Hematopoietic multipotent progenitor cell treated with erythropoietin and hydrocortisone succinate and interleukin-3 and kit ligand, for 8 days (in vitro differentiated cells): ENCODE data around the gene CFAP65.

Experiments used
- DNase-seq: peaks from one replicate; pipeline ENCODE4 v3.0.0-alpha.2; 2015

The CFAP65 gene

DNA sequence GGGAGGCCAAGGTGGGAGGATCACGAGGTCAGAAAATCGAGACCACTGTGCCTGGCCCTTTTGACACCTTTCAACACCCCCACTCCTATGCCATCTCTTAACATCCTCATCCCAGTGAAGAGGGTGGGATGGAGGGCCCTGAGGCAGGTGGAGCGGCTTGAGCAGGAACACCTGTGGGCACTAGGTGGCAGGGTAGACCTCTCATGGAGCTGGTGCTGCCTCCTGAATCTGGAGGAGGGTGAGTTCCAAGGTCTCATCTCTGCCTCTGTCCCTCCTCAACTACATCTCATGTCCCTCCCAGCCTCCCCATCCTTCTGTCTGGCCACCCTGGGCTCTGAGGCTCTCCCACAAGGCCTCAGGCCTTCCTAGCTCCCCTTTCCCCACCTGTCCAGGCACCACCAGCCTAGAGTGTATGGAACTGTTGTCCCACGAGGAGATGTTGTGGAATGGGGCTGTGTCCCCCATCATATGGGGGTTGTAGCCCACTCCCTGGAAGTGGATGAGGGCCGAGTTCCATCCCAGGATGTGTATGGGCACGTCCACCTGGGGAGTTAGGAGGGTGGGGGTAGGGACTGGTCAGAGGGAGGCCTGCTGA lies 31.1 kb downstream of the CFAP65 start:
- DNase-seq: peak; percentile 25

DNA sequence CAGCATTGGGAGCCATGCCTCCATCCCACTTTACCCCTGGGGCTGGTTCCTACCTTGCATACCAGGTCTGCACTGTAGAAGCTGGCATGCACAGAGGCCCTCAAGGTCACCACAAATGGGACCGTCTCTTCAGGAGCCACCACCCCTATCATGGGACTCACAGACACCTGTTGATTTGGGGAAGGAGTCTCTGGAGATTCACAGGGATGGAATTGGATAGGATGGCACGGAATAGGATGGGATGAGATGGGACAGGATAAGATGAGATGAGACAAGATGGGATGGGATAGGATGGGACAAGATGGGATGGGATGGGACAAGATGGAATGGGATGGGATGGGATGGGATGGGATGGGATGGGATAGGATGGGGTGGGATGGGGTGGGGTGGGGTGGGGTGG lies 32.0 kb downstream of the CFAP65 start:
- DNase-seq: no peak

DNA sequence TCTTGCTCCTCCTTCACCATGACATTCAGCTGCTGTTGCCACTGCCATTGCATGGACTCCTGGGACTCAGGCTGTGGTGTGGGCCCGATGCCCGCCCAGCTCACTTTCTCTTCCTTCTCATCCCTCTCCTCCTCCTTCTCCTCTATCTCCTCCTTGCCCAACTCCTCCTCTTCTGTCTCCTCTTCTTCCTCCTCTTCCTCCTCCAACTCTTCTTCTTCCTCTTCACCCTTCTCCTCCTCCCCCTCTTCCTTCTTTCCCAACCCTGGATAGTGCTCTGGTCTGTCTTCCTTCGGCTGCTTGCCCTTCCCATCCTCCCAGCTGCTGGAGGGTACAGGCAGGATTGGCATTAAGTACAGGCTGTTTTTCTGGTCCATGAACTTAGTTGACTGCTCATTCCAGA lies 37.3 kb downstream of the CFAP65 start:
- no peak for DNase-seq

GRCh38 chr2:219003267-219003634 lies 38.1 kb downstream of the CFAP65 start:
- DNase-seq: no peak

- DNase-seq: peak; percentile 40
Observed at GRCh38 chr2:219002395-219003266, 38.7 kb downstream of the CFAP65 start.

- DNase-seq: no peak
Observed at GRCh38 chr2:219001577-219002394, 39.5 kb downstream of the CFAP65 start.

- DNase-seq: no peak
Observed at GRCh38 chr2:219001100-219001576, 40.2 kb downstream of the CFAP65 start.

DNA sequence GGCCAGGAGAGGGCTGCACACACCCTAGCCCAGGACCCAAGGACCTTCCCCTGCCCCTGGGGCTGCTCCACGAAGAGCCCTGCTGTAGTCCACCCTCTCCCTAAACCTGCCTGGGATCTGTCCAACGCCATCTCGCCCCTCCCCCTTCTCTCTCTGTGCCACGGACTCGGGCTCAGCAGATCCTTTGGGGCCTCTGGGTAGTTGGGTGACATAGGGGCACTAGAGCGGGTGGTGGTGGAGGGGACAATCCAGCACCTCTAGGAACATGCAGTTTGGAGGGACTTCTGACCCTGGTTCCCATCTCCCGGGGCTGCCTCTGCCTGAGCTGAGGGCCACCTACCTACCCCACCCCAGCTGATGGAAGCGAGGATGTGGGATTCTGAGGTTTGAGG lies 40.8 kb downstream of the CFAP65 start:
- DNase-seq: no peak

GRCh38 chr2:218999881-219000568 lies 41.3 kb downstream of the CFAP65 start:
- no peak for DNase-seq

DNA sequence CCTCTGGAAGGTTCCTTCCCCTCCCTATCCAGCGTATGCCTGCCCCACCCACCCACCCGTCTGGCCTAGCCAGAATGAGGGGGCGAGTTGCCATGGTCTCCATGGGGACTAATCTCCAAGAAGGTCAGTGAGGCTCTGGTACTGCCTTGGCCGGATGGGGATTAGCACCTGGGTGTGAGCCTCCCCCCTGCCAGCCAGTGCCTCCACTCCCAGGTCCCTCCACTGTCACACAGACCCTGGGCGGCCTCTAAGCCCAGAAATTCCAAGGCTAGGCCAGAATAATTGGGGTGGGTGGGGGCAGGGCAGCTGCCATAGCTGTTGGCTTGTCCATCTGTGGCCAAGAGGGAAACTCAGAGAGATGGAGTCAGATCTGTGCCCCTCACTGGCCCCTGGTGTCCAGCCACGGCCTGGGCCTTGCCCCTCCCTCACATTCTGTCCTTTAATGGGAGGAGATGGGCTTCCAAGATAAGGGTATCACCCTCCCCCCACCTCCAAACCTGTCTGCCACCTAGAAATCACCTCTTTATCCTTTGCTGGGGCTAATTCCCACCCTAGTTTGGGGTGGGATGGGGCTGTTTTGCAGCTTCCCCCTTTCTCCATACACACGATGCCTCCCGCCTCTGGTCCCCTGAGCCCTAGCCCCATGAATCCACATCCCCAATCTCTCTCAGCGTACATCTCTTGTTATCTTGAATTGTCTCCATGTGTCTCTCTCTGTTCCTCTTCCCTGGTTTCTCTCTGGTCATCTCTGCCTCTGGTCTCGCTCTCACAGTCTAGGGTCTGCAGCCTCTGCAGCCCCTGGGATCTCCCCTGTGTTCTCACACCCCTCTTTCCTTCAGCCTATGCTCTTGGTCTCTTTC lies 42.1 kb downstream of the CFAP65 start:
- DNase-seq: no peak

DNA sequence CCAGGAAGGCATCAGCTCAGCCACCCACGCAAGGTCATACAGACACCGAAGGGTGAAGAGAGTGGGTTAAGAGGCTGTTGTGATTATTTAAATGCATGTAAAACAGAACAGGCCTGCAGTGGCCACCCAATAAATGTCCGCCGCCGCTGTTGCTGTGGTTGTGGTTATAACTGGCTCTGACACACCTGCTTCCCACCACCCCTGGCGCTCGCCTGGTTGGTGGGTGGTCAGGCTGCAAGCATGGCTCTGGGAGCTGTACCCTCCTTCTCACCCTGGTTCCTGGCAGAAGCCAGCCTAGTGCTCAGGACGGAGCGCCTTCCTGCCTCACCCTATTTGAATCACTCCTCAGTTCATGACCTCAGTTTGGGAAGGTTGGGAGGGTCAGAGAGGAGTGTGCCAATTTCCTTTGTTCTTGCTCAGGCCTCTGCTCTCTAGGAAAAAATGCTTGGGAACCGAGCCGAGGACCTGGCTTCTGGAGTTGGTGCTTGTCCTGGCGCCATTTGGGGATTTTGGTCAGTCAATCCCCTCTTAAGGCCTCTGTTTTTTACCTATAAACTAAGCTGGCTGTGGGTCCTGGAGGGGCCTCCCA lies 42.8 kb downstream of the CFAP65 start:
- no peak for DNase-seq

DNA sequence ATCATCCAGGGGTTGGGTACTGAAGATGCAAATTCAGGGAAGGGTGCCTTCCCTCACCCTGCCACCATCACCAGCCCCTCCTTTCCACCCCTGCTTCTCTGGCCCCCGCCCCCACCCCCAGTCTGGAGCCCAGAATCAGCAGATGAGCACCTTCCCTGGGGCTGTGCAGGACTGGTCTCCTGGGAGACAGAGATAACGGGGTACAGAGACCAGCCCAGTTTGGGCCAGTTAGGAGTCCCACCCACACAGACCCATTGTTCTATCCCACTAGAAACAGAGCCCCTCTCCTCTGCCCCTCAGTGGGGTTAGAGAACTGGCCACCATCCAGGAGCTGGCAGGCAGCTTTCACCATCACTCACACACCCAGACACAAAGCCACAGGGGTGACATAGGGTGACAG lies 43.6 kb downstream of the CFAP65 start:
- peak; percentile 65 for DNase-seq

DNA sequence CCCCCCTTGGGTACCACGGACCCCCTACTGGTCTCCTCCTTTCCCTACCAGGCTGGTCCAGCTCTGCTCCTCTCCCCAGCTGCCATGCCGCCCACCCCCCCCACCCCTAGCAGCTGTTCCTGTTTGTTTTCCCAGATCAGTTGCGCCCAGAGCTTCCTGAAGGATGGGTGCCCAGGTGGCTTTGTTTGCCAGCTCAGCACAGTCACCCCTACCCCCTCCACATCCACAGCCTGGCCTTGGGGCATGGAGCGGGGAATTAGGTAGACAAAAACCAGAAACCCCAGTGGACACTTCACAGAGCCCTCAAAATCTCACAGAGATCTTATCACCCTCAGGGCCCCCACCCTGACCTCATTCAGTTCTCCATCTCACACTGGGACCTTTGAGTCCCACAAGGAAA lies 44.4 kb downstream of the CFAP65 start:
- DNase-seq: no peak

GRCh38 chr2:218995972-218996711 lies 45.2 kb downstream of the CFAP65 start:
- DNase-seq: peak; percentile 76

DNA sequence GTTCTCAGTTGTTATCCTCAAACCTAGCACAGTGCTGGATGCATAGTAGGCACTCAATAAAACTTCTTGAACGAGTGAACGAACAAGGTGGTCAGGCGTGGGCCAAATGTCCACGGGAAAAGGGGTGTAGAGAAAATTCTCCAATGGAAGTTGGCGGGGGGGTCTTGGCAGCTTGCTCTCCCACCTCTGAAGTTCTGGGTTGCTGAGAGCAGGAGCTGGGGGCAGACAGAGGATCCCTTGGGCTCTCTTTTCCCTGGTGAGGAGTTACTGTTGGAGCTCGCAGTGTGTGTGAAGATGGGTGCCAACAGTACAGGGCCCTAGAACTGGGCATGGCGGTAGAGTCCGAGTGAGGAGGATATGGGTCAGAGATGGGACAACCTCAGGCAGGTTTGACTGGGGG lies 45.8 kb downstream of the CFAP65 start:
- DNase-seq: no peak

DNA sequence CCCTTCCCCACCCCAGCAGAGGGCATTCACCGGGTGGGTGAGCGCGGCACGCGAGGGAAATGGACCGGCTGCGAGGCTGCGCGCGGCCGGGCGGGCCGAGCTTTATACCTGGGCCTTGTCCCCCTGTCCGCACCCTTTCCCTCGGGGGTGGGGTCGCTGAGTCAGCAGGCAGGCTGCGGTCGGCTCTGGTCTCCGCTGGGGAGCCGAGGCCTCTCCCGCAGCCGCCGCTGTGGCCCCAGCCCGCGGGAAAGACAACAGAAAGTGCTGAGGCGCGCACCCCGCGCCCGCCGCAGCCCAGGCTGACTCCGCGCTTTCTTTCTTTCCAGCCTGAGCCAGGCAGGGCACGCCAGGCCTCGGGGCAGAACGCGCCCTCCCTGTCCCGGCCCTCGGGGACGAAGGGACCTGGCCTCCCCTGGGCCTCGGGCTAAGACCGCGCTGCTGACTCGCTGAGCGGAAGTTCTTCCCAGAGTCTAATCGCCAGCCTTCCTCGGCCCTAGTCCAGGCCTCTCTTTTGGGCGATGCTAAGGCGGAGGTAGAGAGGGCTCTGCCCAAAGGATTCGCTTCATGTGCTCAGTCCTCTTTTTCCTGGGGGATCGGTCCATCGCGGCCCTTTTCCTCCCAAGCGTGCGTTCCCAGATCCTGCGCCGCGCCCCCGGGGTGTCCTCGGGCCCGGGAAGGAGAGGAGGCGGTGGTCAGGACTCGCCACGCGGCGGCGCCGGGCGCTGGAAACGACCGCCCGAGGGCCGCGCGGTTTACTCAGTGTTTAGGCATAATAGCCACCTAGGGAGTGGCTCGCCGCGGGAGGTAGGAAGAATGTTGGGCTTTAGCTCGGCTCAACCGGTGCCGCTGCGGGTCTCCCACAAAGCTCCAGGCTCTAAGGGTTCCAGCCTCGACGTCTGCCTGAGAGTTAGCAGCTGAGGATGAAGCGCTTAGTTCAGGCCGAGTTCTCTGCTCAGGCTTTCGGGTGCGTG lies 47.7 kb downstream of the CFAP65 start, which contains the start of gene CRYBA2:
Gene CRYBA2 (minus strand): TSS at position 78 of the 971 bp plus-strand sequence. CDS start 246 bp downstream, outside the sequence.
- DNase-seq: no peak

GRCh38 chr2:218992703-218993344 lies 48.5 kb downstream of the CFAP65 start:
- DNase-seq: no peak

DNA sequence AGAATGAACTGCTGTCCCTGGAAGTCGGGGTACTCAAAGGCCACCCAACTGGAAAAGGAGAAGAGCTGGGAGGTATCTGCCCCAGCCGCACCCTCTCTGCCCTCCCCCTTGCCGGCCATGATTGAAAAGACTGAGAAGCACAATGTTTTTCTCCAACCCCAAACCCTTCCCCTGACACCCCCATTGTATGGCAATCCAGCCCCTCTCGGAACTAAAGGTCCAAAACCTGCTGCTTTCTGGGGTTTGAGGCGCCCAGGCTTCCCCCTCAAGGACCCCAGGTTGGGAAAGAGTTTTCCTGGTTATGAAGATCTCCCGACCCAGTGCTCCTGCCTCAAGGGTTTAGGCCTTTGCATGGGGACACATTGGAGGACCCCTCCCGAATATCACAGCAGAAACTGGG lies 49.1 kb downstream of the CFAP65 start:
- no peak for DNase-seq

GRCh38 chr2:218991674-218992168 lies 49.6 kb downstream of the CFAP65 start:
- DNase-seq: no peak
